HG02884 (cell line): Measurements from ENCODE around the gene ZC3H13.
"Not testable (repeated sequence)": the region's sequence is repeated elsewhere in the genome, so short reads cannot be mapped to it uniquely, and the experiment has no call there.

Source experiments
- ATAC-seq: cut with Tn5 transposase; IDR thresholded peaks from one replicate; pipeline ENCODE4 v1.9.1; 2021; ENCODE audit warnings: mild to moderate bottlenecking, moderate library complexity; ENCODE audit not compliant: unreplicated experiment

ZC3H13 gene

DNA sequence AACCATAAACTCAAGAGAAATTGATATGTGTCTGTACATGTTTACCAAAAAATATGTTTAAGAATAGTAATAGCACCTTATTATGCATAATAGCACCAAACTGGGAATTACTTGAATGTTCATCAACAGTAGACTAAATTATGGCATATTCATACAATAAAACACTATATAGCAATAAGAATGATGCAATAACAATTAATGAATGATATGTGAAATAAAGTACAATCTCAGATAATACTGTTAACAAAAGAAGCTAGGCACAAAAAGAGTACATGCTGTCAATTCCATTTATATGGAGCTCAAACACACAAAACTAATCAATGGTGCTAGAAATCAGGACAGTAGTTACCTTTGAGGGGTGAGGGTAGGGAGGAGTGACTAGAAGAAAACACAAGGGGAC is 36.3 kb downstream of the ZC3H13 start:
- ATAC-seq = no peak

DNA sequence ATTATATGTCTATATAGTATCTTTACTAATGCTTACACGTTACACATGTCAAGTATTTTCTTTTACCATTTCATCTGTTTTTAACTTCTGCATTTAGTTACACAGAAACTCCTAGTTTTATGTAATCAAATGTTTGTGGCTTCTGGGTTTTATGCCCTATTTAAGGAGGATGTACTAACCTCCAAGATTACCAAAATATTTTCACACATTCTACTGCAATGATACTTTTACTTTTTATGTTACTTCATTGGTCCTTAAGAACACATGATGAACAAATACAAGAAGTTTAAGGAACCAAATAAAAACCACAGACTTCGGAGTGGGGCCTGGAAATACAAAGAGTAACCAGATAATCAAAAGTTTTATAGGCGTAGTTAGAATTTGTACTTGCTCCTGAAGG is 37.2 kb downstream of the ZC3H13 start:
- ATAC-seq = no peak

DNA sequence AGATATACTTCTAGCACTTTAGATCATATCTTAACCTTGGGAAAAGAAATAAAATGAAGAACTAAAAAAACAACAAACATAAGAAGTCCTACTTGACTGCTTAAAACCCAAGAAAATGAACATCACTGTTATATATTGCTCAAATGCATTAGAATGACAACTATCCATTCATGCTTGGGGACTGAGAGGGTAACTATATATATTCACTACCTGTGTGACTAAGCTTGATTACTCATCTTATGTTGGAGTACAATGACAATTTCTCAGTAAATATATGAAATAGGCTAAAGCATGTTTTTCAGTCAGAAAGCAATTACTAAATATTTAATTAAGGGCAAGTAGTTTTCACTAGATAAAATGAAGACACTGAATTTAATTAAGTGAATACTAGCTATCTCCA is 40.1 kb downstream of the ZC3H13 start:
- no peak for ATAC-seq

DNA sequence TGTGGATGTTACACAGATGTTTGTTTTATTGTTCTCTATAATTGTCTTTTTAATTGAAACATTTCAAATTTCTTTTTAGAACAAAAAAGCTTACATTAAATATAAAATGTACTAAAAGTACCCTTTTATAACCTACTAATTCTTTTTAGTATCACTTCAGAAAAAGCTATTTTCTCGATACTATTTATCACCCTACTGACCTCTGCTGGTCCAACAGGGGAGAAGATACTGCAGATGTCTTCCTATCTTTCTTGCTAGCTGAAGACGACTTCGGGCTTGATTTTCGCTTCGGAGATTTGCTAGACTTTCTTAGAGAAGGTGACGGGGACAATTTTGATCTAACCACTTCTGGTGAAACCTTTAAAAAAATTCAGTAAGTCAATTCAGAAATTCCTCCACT is 42.4 kb downstream of the ZC3H13 start:
- ATAC-seq = no peak

DNA sequence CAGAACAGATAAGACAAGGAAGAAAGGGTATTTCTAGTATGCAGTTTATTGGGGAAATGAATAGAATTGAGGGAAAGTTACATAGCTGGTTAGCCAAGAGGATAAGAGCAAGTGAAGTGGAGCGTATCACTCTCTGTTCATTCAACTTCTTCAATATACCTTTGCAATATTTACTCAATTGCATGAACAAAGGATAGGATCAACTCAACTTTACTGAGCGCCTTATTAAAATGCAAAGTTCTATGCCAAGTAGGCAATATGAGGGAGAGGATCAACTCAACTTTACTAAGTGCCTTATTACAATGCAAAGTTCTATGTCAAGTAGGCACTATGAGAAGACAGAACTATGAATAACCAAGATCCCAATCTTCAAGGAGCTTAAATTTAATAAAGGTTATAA is 43.9 kb downstream of the ZC3H13 start:
- no peak for ATAC-seq

DNA sequence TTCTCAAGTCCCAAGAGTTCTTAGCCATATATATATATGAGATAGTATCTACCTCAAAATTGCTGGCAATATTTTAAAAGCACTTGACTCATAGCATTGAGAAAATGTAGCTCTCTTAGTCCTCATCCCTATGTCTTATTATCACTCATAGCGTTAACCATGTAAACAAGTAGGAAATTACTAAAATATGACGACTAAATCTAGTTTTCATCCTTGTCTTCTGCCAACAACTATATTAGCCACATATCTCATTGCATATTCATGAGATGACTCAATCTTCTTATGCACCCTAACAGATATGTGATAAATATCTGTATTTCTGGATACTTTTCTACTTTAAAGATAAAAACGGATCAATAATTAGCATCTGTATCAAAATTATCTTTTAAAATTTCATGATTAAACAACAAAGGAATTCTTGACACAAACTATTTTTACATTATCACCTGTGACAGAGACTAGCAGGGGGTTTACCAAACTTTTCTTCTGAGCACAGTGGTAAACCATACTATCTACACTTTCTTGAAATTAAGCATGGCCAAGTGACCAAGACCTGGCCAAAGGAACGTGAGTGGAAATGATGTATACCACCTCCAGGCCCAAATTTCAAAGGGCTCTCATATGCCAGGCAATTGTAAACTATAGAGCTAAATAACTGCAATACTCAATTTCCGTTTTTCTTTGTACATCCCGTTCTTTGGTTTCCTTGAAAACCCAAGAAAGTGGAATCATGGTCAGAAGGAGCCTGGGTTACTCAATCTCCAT is 45.7 kb downstream of the ZC3H13 start:
- no peak for ATAC-seq

DNA sequence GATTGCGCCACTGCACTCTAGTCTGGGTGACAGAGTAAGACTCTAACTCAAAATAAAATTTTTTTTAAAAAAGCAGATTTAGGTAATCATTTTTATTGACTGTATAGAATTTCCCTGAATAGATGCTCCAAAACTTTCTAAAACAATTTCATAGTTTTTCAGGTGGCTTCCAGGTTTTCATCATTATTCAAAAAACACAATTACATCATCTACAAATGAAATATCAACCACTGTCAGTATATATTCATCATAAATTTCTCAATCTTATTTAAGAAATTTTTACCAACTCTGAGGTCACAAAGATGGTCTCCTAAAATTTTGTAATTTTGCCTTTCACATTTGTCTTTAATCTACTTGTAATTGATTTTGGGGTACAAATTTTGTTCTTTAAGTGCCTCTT is 48.1 kb downstream of the ZC3H13 start:
- ATAC-seq = no peak

DNA sequence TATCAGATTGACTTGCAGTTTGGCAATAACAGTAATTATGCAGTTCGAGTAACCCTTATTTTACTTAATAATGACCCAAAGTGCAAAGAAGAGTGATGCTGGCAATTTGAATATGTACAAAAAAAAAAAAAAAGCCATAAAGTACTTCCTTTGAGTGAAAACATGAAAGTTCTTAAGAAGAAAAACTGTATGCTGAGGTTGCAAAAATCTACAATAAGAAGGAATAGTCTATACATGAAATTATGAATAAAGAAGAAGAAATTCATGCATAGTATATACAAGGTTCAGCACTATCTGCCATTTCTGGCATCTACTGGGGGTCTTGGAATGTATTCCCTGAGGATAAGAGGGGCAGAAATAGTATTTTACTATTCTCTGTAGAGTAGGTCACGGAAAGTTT is 55.9 kb downstream of the ZC3H13 start:
- ATAC-seq = no peak

DNA sequence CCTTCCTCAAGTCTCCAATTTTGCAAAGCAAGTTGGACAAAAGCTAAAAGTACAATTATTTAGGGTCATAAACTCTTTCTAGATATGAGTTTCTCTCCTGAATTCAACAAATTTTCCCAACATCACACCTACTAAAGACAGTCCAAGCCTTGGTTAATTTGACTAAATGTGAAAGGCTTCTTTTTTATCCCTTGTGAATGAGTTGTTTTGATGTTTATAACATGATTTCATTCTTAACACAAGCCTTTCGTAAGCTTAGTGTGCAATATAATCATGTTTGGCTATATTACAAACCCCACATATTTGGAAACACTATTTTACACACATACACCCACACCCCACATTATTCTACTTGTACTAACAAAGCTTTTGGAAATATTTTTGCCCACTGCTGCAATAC is 57.3 kb downstream of the ZC3H13 start:
- ATAC-seq = no peak

DNA sequence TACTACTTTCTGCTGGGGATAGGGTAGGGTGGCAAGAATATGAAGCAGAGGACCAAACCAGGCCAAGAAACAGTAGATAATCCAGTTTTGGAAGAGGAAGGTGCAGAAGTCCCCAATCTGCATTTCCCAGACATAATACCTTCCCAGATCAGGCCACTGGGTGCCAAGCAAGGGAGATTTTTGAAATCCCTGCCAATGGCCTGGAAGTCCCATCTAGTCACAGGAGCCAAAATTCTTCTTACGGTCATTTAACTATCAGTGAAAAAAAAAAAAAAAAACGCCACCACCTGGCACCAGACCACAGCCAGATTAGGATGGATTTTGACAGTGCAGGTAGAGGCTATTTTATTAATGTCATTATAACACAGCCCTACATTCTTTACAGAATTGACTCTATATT is 57.8 kb downstream of the ZC3H13 start:
- no peak for ATAC-seq

DNA sequence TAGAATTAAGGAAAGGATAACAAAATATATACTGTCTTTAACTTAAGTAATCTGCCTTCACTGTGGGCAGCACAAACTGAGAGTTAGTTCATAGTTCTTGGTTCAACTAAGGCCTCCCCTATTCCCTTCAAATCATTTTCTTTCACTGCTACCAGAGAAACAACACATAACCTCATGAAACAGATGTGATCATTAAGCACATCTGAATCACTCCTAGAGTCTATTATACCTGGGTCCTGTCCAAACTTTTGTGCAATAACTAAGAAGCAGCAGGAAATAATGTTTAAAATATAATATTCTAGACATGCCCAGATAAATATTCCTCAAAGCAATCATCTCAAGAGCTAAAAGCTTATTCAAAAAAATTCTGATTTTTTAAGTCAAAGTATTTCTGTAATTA is 62.9 kb downstream of the ZC3H13 start:
- no peak for ATAC-seq

DNA sequence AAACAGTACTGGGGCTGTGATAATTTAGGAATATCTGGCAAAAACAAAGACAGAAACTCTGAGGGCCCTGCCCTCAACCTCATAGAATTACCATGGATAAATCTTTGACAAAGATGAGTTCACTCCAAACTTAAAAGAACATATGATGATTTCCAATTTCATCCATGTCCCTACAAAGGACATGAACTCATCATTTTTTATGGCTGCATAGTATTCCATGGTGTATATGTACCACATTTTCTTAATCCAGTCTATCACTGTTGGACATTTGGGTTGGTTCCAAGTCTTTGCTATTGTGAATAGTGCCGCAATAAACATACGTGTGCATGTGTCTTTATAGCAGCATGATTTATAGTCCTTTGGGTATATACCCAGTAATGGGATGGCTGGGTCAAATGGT is 71.4 kb downstream of the ZC3H13 start:
- ATAC-seq = not testable (repeated sequence)

DNA sequence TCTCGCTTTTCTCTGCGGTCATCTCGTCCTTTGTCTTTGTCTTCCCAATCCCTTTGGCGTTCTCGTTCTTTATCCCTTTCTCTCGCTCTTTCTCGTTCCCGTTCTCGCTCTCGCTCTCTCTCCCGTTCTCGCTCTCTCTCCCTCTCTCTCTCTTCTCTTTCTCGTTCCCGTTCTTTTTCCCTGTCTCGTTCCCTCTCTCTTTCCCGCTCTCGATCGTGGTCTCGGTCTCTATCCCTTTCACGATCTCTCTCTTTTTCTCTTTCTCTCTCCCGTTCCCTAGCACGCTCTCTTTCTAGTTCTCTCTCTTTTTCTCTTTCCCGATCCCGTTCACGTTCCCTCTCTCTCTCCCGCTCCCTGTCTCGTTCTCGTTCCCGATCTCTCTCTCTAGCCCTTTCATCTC is 77.2 kb downstream of the ZC3H13 start:
- no peak for ATAC-seq

DNA sequence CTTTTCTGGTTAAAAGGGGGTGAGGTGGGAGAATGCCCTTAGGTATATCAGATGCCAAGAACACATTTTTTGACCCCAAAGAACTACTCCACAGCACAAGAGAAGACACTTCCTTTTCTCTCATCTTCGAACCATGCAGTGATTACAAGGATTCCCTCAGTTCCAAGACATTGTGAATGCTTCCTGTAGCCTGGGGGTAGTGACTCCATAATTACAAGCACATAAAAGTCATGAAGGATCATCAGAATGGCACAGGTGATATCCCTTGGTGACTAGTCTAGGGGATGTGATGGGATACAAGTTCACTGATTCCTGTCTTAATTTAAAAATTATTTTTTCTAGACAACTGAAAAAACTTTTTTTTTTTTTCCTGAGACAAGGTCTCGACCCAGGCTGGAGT is 78.0 kb downstream of the ZC3H13 start:
- no peak for ATAC-seq

DNA sequence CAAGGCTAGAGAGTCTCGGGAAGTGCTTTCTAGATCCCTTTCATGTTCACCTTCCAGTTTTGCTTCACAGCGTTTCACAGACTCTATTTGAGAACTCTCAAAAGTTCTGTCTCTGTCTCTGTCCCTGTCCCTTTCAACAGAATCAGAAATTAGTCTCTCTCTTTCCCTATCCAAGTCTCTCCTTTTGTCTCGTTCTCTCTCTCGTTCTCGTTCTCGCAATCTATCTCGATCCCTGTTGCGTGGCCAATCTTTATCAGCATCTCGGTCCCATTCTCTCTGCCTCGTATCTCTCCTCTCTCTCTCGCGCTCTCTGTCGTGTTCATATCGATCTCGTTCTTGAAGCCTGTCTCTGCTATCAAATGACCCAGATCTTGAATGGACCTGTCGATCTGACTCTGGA is 85.0 kb downstream of the ZC3H13 start:
- no peak for ATAC-seq

DNA sequence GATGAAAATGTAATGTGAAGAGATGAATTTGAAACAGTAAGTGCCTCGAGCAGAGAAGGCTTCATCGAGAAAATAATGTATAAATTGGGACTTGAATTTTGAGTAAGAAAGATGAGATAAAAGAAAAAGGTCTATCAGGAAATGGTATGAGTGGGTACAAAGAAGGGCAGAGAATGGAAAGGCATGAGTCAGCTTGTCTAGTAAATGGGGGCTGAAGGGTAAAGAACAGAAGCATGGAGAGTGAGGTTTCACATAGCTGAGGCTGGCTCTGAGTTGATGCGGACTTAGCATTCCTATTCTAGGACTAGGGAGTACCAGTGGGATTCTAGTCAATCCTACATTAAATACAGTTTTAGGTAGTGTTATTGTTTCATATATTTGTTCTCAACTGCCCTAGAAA is 85.8 kb downstream of the ZC3H13 start:
- ATAC-seq = no peak

DNA sequence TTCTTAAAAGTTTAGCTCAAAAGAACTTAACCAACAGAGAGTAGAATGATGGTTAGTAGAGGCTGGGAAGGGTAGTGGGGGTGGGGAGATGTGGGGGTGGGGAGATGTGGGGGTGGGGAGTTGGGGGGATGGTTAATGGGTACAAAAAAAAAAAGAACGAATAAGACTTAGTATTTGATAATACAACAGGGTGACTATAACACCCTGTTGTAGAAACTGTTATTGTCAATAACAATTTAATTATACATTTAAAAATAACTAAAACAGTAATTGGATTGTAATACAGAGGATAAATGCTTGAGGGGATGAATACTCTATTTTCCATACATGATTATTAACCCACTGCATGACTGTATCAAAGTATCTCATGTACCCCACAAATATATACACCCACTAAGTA is 91.1 kb downstream of the ZC3H13 start:
- no peak for ATAC-seq

DNA sequence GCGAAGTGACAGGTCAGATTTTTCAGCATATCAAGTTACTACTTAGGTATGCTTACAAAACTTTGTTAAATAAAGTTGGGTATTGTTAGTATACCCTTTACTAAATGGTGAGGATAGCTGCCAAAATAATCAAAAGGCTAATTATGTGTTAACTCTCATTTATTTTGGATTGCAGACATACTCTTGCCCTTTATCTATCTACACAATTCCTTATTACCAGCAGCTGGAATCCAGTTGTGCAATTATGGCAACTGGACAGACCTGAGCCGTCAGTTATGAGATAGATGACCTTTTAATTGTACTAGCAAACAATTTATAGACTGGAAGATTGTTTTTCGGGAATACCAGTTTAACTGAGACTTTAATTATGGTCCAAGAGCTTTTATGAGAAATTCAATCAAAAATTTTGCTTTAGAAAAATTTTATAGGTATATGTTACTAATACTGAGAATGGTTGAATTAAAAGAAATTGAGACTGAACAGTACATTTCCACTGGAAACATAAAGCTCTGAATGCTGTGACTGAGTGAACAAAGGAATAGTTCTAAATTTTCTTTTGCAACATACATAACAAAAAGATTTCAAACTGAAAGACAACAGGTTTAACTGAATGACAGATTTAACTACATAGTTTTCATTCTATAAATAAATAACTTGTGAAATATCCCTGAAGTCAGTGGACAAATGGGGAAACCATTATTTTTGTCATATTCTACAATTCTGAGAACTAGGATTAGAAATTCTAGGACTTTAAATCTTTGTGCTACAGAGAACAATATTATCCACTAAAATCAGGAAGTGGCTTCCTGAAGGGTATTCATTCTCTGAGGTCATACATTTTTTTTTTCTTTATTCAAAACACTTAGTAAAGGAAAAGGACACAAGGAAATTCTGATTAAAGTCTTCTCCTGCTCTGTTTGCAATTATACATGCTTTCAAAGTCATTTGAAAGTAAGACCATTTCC is 97.4 kb downstream of the ZC3H13 start:
- ATAC-seq = no peak

DNA sequence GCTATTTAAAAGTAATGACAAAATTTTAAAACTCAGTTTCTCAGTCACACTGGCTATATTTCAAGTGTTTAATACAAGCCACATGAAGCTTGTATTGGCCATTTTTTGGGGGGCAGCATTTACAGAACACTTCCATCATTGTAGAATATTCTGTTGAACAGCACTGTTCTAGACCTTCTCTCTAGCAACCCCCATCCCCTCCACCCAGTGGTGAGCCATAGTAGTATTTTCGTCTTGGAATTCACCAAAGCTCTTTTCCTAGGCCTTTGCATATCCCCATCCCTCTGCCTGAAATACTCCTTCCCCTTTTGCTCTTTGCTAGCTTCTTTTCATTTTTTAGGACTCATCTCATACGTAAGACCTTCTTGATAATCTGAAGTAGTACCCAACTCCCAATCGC is 99.5 kb downstream of the ZC3H13 start:
- ATAC-seq = no peak

DNA sequence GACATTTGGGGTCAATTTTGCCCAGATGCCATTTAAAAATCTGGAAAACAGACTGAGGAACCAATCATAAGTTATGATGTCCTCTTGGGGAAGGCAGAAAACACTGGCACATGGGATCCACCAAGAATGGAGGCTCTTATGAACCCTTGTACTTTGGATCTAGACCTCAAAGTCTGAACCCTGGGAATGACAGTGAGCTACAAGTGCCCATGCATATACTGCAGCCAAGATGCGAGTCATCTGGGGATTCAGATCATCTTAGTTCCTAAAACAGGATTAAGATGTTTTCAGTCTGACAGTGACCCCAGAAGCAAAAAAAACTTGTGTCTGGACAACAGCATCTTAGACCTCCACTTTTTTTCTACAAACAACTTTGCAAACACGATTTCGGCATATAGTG is 100.8 kb downstream of the ZC3H13 start:
- no peak for ATAC-seq

DNA sequence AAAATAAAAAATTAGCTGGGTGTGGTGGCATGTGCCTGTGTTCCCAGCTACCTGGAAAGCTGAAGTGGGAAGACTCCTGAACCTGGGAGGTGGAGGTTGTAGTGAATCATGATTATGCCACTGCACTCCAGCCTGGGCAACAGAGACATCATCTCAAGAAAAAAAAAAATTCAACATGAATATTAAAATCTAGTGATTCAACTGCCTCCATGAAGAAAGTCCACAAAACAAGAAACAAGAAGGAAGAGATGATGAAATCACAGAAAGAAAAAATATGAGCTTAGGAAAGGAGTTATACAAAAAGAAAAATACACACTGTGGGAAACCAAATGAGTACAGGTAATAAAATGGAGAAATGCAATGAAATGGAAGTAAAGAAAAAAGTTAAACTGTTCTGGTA is 101.4 kb downstream of the ZC3H13 start:
- no peak for ATAC-seq

DNA sequence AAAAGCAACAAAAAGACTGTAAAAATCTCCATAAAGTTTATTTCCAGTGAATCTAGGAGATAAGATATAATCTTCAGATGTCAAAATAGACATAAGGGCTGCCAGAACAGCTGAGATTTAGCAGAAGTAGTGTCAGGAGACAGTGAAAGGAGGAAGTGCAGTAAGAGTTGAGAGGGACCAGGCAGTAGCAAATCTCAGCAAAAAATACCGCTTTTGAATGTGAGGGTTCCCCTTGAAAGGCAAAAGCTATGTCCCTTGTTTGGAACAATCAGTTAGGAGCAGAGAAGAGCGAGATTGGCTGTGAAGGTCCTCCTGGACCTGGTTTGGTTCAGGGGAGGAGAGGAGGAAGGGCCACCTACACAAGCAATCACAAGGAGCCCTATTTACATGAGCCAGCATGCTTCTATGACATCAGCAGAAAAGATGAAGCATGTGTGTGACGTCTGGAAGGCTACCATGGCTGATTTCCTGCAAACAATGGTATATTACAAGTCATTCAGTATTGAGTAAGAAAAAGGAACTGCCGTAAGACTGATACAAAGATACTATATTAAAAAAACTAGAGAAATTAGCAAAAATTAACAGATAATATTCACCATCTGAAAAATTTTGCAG is 102.1 kb downstream of the ZC3H13 start:
- no peak for ATAC-seq
